Mucosa of descending colon (tissue), 3 donors: ENCODE data around the gene SERPINB4. TPM values are rescaled to one million over a fixed set of nuclear protein-coding genes. Genes with fewer than 3 reads are reported as not detected.

Experiments used
- ATAC-seq: fragments of 200-7000 bp; cut with Tn5 transposase; one replicate; pipeline ENCODE4 v1.9.1; 2020; ENCODE audit warnings: mild to moderate bottlenecking, moderate library complexity
- DNase-seq, 3 donors: peaks; one replicate each; pipeline ENCODE4 v3.0.0-alpha.2; 2020
- H3K36me3 ChIP-seq: fragments of 200-600 bp; one replicate; pipeline ENCODE4 v1.8.0; 2021; ENCODE audit warnings: low read depth, mild to moderate bottlenecking
- H3K4me1 ChIP-seq: fragments of 200-600 bp; one replicate; pipeline ENCODE4 v1.8.0; 2021; ENCODE audit warnings: low read depth, mild to moderate bottlenecking
- H3K4me3 ChIP-seq: fragments of 200-600 bp; one replicate; pipeline ENCODE4 v1.8.0; 2021; ENCODE audit warnings: mild to moderate bottlenecking
- H3K9me3 ChIP-seq: fragments of 200-600 bp; one replicate; pipeline ENCODE4 v1.8.0; 2021; ENCODE audit warnings: mild to moderate bottlenecking
- CTCF ChIP-seq: fragments of 200-600 bp; IDR thresholded peaks from one replicate; pipeline ENCODE4 v1.8.0; 2022; ENCODE audit warnings: antibody characterized with exemption, mild to moderate bottlenecking
- intact Hi-C, 2 donors: fragments of 100-400 bp; cut with DNase I in 1 of 2; cut with micrococcal nuclease in 1 of 2; formaldehyde crosslinking; loops; one replicate each; pipeline versions ENCODE4 v1.11.0 to v1.11.1; 2022; cut with DNase I, micrococcal nuclease
- total RNA-seq, 3 donors: library from RNA; stranded (reverse); fragmentation: NEBNext Ultra II Directional in 2 of 3; extraction: Animal tissue kit (Norgen Biotek cat#: 25700) in 2 of 3; gene quantifications; one replicate each; pipeline versions ENCODE4 v1.2.1 to v1.2.4, GENCODE V29; 2021 to 2023
- donor health status: DM: no; HTN: no; CAD: no; lungs with moderate emphysema.
- donor health status: DM: no; HTN: no; CAD: no.
- donor health status: DM: no; HTN: yes; CAD: no.

Gene SERPINB4
- total RNA-seq, 3 donors from 2014 or later = not detected

DNA sequence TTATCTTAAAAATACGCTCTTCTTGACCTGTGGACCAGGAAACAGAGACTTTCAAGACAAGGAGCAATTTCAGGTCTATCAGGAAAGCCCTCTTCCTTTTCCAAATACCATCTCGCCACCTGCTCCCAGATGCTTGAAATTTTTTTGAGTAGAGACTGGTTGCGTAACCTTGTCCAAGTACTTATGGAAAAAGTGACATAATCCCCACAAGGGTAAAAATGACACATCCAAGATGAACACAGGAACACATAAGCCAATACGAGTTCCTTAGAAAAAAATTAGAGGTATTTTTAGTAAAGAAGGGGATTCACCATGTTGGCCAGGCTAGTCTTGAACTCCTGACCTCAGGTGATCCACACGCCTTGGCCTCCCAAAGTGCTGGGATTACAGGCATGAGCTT is 55.1 kb downstream of the SERPINB4 start:
- no peaks in the 10 kb centered on the region for H3K4me1 ChIP-seq
- intact Hi-C loops = no loop called here
- no peak for ATAC-seq
- no peaks in the 10 kb centered on the region for H3K9me3 ChIP-seq
- H3K36me3 ChIP-seq = no peaks in the 10 kb centered on the region
- no peak overlapping the region for H3K4me3 ChIP-seq
- DNase-seq = no peak
- no peak for TF ChIP-seq CTCF

Other genes starting within 250 kb of the SERPINB4 start
- 100 to 1,000 TPM in 2 of 3 donors, 10 to 100 TPM in 1; 83.8 to 167 (median 116) TPM for gene VPS4B, start 221.8 kb downstream of the SERPINB4 start, total RNA-seq
- gene SERPINB5, start 167.3 kb downstream of the SERPINB4 start, total RNA-seq = 1 to 10 TPM in 2 of 3 donors, under 1 TPM in 1; 0.63 to 2.6 (median 2.3) TPM
- gene SERPINB12, start 101.9 kb downstream of the SERPINB4 start, total RNA-seq = not detected
- gene SERPINB13, start 56.9 kb downstream of the SERPINB4 start, total RNA-seq = not detected
- gene SERPINB3, start 17.6 kb upstream of the SERPINB4 start, total RNA-seq = not detected
- not detected for gene SERPINB11, start 58.7 kb upstream of the SERPINB4 start, total RNA-seq
- gene SERPINB7, start 131.2 kb upstream of the SERPINB4 start, total RNA-seq = not detected
- gene SERPINB2, start 243.4 kb upstream of the SERPINB4 start, total RNA-seq = not detected